GM10266 (cell line): ENCODE results near the gene BOLA3.

Experiments used
- DNase-seq: peaks from one replicate; pipeline ENCODE4 v3.0.0; 2012; ENCODE audit errors: extremely low spot score
- CTCF ChIP-seq: IDR thresholded peaks from 2 replicates; pipeline ENCODE4 v1.5.1; 2012; ENCODE audit warnings: mild to moderate bottlenecking, low read depth; ENCODE audit not compliant: control insufficient read depth, insufficient read depth; ENCODE audit errors: missing control alignments

BOLA3 gene

GRCh38 chr2:74149247-74149525 is 1.5 kb upstream of the BOLA3 start:
- no peak for TF ChIP-seq CTCF
- no peak for DNase-seq

DNA sequence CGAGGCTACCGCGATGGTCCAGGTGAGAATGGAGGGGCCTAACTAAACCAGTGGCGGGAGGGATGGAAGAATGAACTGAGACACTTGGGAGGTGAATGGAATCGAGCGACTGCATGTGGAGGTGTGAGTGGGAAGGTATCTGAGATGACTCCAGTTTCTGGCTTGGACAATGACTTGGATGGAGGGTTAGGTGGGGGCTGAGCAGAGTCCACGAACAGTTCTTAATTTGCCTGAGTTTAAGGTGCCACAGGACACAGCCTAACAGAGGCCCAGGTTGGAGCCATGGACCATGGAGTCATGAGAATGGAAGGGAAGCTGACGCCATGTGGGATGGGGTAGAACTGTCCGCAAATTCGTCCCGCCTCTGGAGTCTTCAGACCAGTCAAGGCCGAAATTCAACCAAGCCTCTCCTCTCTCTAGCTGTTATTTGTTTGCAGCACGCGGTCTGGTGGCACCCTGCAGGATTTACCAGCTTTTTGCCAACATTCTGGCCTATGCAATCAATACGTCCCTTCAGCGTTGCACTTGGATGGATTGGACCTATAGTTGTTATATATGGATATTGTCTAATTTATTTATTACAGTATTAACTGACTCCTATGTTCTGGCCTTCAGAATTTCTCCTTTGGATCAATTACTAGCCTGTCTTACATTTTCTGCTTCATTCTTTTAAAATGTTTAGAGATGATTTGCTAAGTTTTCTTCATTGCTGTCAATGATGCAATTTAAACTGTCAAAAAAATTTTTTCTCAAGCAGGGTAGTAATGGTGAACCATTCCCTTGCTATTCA is 940 bp upstream of the BOLA3 start:
- TF ChIP-seq CTCF, result no peak
- no peak for DNase-seq

DNA sequence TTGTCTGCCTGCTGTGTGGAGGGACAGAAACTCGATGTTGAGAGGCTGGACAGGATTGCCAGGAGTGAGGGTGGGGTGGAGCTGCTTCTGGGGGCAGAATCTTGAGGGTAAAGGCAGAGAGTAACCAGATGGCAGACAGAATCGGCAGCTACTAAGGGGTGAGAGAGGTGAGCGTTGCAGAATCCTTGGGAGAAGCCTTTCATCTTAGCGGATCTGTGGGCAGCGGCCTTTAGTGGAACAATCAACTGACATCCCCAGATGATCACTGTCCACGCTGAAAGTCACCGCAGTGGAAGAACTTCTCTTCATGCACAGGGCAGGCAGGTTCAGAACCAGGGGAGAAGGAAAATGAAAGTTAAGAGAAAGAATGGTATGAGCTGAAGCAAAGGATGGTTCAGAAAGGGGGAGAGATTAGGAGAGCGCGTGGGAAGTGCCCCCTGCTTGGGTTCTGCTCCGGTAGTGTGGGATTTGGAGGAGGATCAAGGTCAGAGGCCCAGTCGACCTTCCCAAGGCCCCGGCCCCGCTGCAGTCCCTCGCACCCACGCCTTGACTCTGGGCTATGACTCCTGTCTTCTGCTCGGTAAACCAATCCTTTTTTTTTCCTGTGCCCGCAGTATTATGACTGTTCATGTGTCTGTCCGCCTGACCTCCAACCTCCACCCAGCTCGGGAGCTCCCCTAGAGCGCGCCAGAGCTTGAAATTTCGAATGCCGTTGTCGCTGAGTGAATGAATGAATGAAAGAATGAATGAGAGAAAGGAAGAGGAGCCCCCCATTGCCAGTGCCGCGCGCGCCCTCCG is 584 bp downstream of the BOLA3 start:
- no peak for TF ChIP-seq CTCF
- no peak for DNase-seq

DNA sequence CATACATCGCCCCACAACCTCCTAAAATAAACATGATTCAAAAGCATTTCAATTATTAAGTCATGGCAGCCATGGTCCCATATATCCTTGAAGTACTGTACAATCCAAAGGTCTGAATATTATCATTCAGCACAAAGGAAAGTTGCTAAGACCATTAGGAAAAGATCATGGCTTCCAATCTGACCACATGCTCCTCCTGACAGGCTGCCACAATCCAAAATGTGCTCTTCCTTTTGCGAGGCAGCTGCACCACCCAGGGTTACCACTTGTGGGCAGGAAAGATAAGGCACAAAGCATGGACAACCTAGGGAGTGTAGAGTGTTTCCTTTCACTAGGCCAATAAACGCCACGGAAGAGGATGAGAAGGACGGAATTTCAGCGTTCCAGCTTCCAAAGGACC is 5.4 kb downstream of the BOLA3 start:
- no peak for TF ChIP-seq CTCF
- DNase-seq, result no peak

GRCh38 chr2:74138600-74139323 is 8.9 kb downstream of the BOLA3 start:
- no peak for TF ChIP-seq CTCF
- DNase-seq, result no peak

DNA sequence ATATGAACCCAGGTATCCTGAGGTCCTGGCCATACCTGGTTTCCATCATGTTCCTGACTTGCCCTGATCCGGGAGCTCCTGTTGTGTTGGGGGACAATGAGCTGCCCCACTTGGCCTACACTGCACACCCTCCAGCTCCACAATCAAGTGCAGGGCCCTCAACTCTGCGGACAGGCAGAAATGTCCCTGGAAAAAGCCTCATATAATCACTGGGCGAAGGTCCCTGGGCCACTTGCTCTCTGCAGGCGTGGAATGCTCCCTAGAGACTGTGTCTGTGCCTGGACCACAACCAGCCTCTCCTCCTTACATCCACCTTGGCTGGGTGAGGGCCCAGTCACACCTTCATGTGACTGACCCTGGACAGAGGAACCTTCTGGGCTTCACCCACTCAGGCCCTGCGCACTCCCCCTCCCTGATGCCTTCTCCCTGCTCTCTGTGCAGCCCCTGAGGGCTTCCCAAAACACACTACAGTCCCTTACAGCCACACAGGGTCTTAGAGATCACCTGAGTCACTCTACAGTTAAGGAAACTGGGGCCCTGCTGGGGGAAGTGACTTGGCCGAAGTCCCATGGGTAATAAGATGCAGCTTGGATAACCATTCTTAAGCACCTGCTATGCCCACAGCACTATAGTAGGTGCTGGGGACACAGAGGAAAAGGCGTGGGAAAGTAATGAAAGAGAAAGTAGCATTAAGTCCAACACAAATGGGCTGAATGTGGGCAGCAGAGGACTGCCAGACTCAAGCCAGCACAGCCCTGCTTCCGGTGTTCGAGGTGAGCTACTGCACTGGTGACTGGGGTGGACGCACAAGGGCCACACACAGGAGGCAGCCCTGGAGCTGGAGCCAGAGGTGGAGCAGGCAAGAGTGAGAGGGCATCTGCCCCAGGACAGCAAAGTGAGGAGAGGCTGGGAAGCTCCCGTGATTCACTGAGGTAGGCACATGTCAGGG is 9.8 kb downstream of the BOLA3 start:
- no peak for TF ChIP-seq CTCF
- no peak for DNase-seq
